GM21528 (cell line): Measurements from ENCODE around the gene CYB561D2.
A peak's percentile ranks its signal among the peaks of the same experiment; 100 is the strongest.
"Not testable (repeated sequence)": the region's sequence is repeated elsewhere in the genome, so short reads cannot be mapped to it uniquely, and the experiment has no call there.

ENCODE experiments used
- ATAC-seq: cut with Tn5 transposase; IDR thresholded peaks from one replicate; pipeline ENCODE4 v1.9.1; 2021; ENCODE audit warnings: mild to moderate bottlenecking, moderate library complexity; ENCODE audit not compliant: unreplicated experiment, low FRiP score

The CYB561D2 gene

GRCh38 chr3:50350527-50351322 is at the start of gene CYB561D2, which contains the start of gene NPRL2:
CYB561D2 (plus strand) TSS chr3:50350862; CDS start chr3:50351434, 572 bp downstream.
NPRL2 (minus strand) TSS chr3:50350775; CDS start chr3:50350652, 123 bp downstream.
- peak; percentile 79 for ATAC-seq

GRCh38 chr3:50302095-50303012 is 48.3 kb upstream of the CYB561D2 start:
- no peak for ATAC-seq

- ATAC-seq: no peak
Measured at GRCh38 chr3:50303013-50303815, 47.4 kb upstream of the CYB561D2 start, which contains the start of gene HYAL1. HYAL1 (minus strand) TSS chr3:50303574; CDS start chr3:50302956, 618 bp downstream.

GRCh38 chr3:50304601-50305000 is 46.1 kb upstream of the CYB561D2 start:
- ATAC-seq: no peak

- ATAC-seq: not testable (repeated sequence)
Measured at GRCh38 chr3:50312041-50312440, 38.6 kb upstream of the CYB561D2 start.

- ATAC-seq: no peak
Measured at GRCh38 chr3:50314342-50314741, 36.3 kb upstream of the CYB561D2 start.

GRCh38 chr3:50314816-50315215 is 35.8 kb upstream of the CYB561D2 start:
- ATAC-seq: no peak

- ATAC-seq: no peak
Measured at GRCh38 chr3:50316657-50317242, 33.9 kb upstream of the CYB561D2 start.

- no peak for ATAC-seq
Measured at GRCh38 chr3:50317300-50317699, 33.4 kb upstream of the CYB561D2 start.

GRCh38 chr3:50318163-50318562 is 32.5 kb upstream of the CYB561D2 start:
- no peak for ATAC-seq

GRCh38 chr3:50318615-50319014 is 32.0 kb upstream of the CYB561D2 start:
- no peak for ATAC-seq

- ATAC-seq: no peak
Measured at GRCh38 chr3:50319181-50319893, 31.3 kb upstream of the CYB561D2 start.

GRCh38 chr3:50319894-50320625 is 30.6 kb upstream of the CYB561D2 start:
- no peak for ATAC-seq

- ATAC-seq: peak; percentile 41
Measured at GRCh38 chr3:50320853-50321335, 29.8 kb upstream of the CYB561D2 start.

GRCh38 chr3:50321336-50322114 is 29.1 kb upstream of the CYB561D2 start:
- peak; percentile 74 for ATAC-seq

- ATAC-seq: no peak
Measured at GRCh38 chr3:50322115-50322385, 28.6 kb upstream of the CYB561D2 start.

- ATAC-seq: no peak
Measured at GRCh38 chr3:50322386-50323091, 28.1 kb upstream of the CYB561D2 start, which contains the start of gene HYAL2. HYAL2 (minus strand) TSS chr3:50322745; CDS start chr3:50320489, 2,256 bp downstream.
